ENCODE data around the gene U2AF2. TPM values are rescaled to one million over a fixed set of nuclear protein-coding genes. Genes with fewer than 3 reads are reported as not detected.
A peak's percentile ranks its signal among the peaks of the same experiment; 100 is the strongest.

Gene U2AF2
- total and polyA plus RNA-seq, 2 experiments from 2014 or later: 73.1 to 233 TPM

- Histone ChIP-seq H3K9me2 (ENCODE audit: insufficient read depth) (no peaks in the 10 kb centered on the region), H3F3A (replicated peaks; ENCODE audit: low read depth) (peaks cover 20% of the 10 kb centered on the region), H3K4me2 (peak overlapping the region; percentile 100), H3K27me3 (ENCODE audit: insufficient read depth) (no peaks in the 10 kb centered on the region), H3K4me3 (peak overlapping the region; percentile 100), H2AFZ (no peak overlapping the region), H3K79me2 (replicated peaks; ENCODE audit: insufficient read depth) (peaks cover 63% of the 10 kb centered on the region), H3K4me1 (ENCODE audit: insufficient read depth) (peaks cover 27% of the 10 kb centered on the region), H4K20me1 (replicated peaks; ENCODE audit: insufficient read depth) (peaks cover 42% of the 10 kb centered on the region), H3K36me3 (ENCODE audit: insufficient read depth) (peaks cover 1% of the 10 kb centered on the region; the same call in 1 of the 2 replicates), H3K27ac (ENCODE audit: low read depth) (peak overlapping the region; percentile 98)
- Mint-ChIP-seq H3K9me3 (no peaks in the 10 kb centered on the region; the same call in 2 of the 3 replicates), H3K27me3 (ENCODE audit: insufficient read depth, low read depth, poor library complexity) (peaks cover 31% of the 10 kb centered on the region), H3K36me3 (ENCODE audit: low read depth) (peaks cover 53% of the 10 kb centered on the region), H3K4me3 (peak overlapping the region; percentile 92), H3K27ac (peak overlapping the region; percentile 99), H3K4me1 (peaks cover 44% of the 10 kb centered on the region)
- ATAC-seq: no peak
- DNase-seq (ENCODE audit: low spot score): no peak
- TF ChIP-seq ETS1 (IDR thresholded peaks at IDR 0.05) (no peak), ZNF114 (CRISPR knock-in tag; IDR thresholded peaks at IDR 0.05) (no peak), CTCF (conservative IDR thresholded peaks at IDR 0.05; ENCODE audit: low read depth in 2 of 2) (no peak), CREB1 (CRISPR knock-in tag; IDR thresholded peaks at IDR 0.05; ENCODE audit: low read depth) (no peak), EZH2 (IDR thresholded peaks at IDR 0.05; ENCODE audit: low read depth, unreplicated experiment) (no peak), EZH2phosphoT487 (IDR thresholded peaks at IDR 0.05; ENCODE audit: unreplicated experiment) (no peak), NANOG (IDR thresholded peaks at IDR 0.05; ENCODE audit: borderline replicate concordance) (no peak), ZNF331 (CRISPR knock-in tag; IDR thresholded peaks at IDR 0.05; ENCODE audit: low read depth) (no peak), STAT1 (IDR thresholded peaks at IDR 0.05; ENCODE audit: unreplicated experiment) (no peak), POLR2AphosphoS5 (IDR thresholded peaks at IDR 0.05; ENCODE audit: low read depth) (no peak), REST (IDR thresholded peaks at IDR 0.05; ENCODE audit: unreplicated experiment) (no peak), ZNF462 (CRISPR knock-in tag; IDR thresholded peaks at IDR 0.05) (no peak), JUNB (IDR thresholded peaks at IDR 0.05; ENCODE audit: unreplicated experiment) (no peak)
These were observed 1.7 kb downstream of the U2AF2 start for GRCh38 chr19:55656552-55656951.

Data from GM23338 (cell line).